K562 (cell line): ENCODE measurements around the gene PLEKHA6. TPM values are rescaled to one million over a fixed set of nuclear protein-coding genes. Genes with fewer than 3 reads are reported as not detected.

Experiments used
- FOXK1 ChIP-seq: sonication (generic); formaldehyde crosslinking; IDR thresholded peaks from 2 replicates; pipeline ENCODE4 v1.8.0; 2022; ENCODE audit warnings: missing genetic modification reagents, mild to moderate bottlenecking, borderline replicate concordance
- FOXM1 ChIP-seq, 2 experiments: fragments of 450-650 bp in 1 of 2; sonication (generic) in 1 of 2; formaldehyde crosslinking in 1 of 2; IDR thresholded peaks; 2 replicates each; pipeline versions ENCODE4 v1.6.1 to v1.9.0; 2017 to 2022; ENCODE audit warnings: low read depth in 2 of 2, mild to moderate bottlenecking in 2 of 2, missing genetic modification reagents in 1 of 2, moderate library complexity in 1 of 2
- FOXP1 ChIP-seq: sonication (generic); formaldehyde crosslinking; IDR thresholded peaks from 2 replicates; pipeline ENCODE4 v1.8.0; 2022; ENCODE audit warnings: mild to moderate bottlenecking, missing genetic modification reagents
- KLF1 ChIP-seq: fragments of 450-650 bp; IDR thresholded peaks from 2 replicates; pipeline ENCODE4 v1.6.1; 2016; ENCODE audit warnings: missing genetic modification characterization, missing compliant biosample characterization
- NRF1 ChIP-seq, 2 experiments: fragments of 450-650 bp; IDR thresholded peaks in 1 of 2; conservative IDR thresholded peaks in 1 of 2; 2 replicates each; pipeline ENCODE4 v1.6.1; 2014; ENCODE audit warnings: mild to moderate bottlenecking in 2 of 2
- SRSF7 ChIP-seq: fragments of 200-400 bp; formaldehyde crosslinking; optimal IDR thresholded peaks from 2 replicates; pipeline ENCODE3; 2017; ENCODE audit warnings: mild to moderate bottlenecking, low read depth, low read length
- STAT5A ChIP-seq: IDR thresholded peaks from 2 replicates; pipeline ENCODE4 v1.6.1; 2012; ENCODE audit warnings: low read length, inconsistent platforms, borderline replicate concordance
- STAT5B ChIP-seq: fragments of 250-450 bp; sonication (Bioruptor Pico); IDR thresholded peaks from 2 replicates; pipeline ENCODE4 v1.8.0; 2021; ENCODE audit warnings: mild to moderate bottlenecking, inconsistent platforms
- TEAD1 ChIP-seq, 2 experiments: fragments of 450-650 bp in 1 of 2; sonication (generic) in 1 of 2; formaldehyde crosslinking; IDR thresholded peaks; 2 replicates each; pipeline versions ENCODE4 v1.4.0 to v1.8.0; 2020 to 2022; ENCODE audit warnings: mild to moderate bottlenecking in 2 of 2, missing genetic modification reagents in 1 of 2
- ZBTB17 ChIP-seq: fragments of 450-650 bp; formaldehyde crosslinking; IDR thresholded peaks from 2 replicates; pipeline ENCODE4 v1.4.0; 2020; ENCODE audit warnings: mild to moderate bottlenecking
- ZKSCAN8 ChIP-seq: fragments of 200-800 bp; sonication (Bioruptor generic); IDR thresholded peaks from 2 replicates; pipeline ENCODE4 v1.6.1; 2016; ENCODE audit warnings: missing genetic modification characterization, missing compliant biosample characterization
- ZNF175 ChIP-seq: fragments of 200-800 bp; sonication (Bioruptor generic); IDR thresholded peaks from 2 replicates; pipeline ENCODE4 v1.6.1; 2016; ENCODE audit warnings: low read depth, mild to moderate bottlenecking, missing genetic modification characterization, missing compliant biosample characterization
- polyA plus RNA-seq, 8 experiments: library from polyadenylated mRNA; depleted of rRNA in 4 of 8; stranded (reverse) in 5 of 8; unstranded in 3 of 8; fragments of >200 nt; fragmentation: Nextera tagmentation in 2 of 8; fragmentation: Illumina TruSeq in 1 of 8; extraction: Ambion mirVana in 2 of 8; extraction: Trizol in 1 of 8; gene quantifications; 2 replicates each; pipeline versions ENCODE4 v1.2.1 to v1.2.3, GENCODE V29; 2011 to 2014; ENCODE audit warnings: inconsistent platforms in 1 of 8, missing spikeins in 1 of 8
- total RNA-seq, 7 experiments: library from RNA; depleted of rRNA in 6 of 7; stranded (reverse); fragments of >200 nt in 6 of 7; fragmentation: Illumina TruSeq in 2 of 7; extraction: Trizol in 2 of 7; gene quantifications; 2 replicates each; pipeline versions ENCODE4 v1.2.1 to v1.2.3, GENCODE V29; 2011 to 2021; ENCODE audit warnings: low replicate concordance in 1 of 7
- TF ChIP-seq, protein P1 (sequence below): sonication (generic); formaldehyde crosslinking; IDR thresholded peaks from 2 replicates; pipeline ENCODE4 v1.8.1; 2023; ENCODE audit warnings: mild to moderate bottlenecking, missing genetic modification reagents, moderate library complexity
- TF ChIP-seq, protein P2 (sequence below): fragments of 250-450 bp; sonication (Bioruptor Pico); IDR thresholded peaks from 2 replicates; pipeline ENCODE4 v1.8.0; 2021; ENCODE audit warnings: mild to moderate bottlenecking, moderate library complexity
- TF ChIP-seq, protein P3 (sequence below): fragments of 200-800 bp; sonication (Bioruptor generic); IDR thresholded peaks from 2 replicates; pipeline ENCODE4 v1.6.1; 2017; ENCODE audit warnings: missing genetic modification characterization, missing compliant biosample characterization
- TF ChIP-seq, protein P4 (sequence below): sonication (generic); formaldehyde crosslinking; IDR thresholded peaks from 2 replicates; pipeline ENCODE4 v1.9.0; 2022; ENCODE audit warnings: mild to moderate bottlenecking, missing genetic modification reagents
- TF ChIP-seq, protein P5 (sequence below): sonication (generic); formaldehyde crosslinking; IDR thresholded peaks from 2 replicates; pipeline ENCODE4 v1.8.1; 2023; ENCODE audit warnings: mild to moderate bottlenecking, missing genetic modification reagents

PLEKHA6 gene
- total and polyA plus RNA-seq, 9 of the 15 experiments (the other 6 are each of a cell fraction or from before 2014, with no cell fraction given) = under 0.01 to 0.33 (median 0.01) TPM; not detected in 4

DNA sequence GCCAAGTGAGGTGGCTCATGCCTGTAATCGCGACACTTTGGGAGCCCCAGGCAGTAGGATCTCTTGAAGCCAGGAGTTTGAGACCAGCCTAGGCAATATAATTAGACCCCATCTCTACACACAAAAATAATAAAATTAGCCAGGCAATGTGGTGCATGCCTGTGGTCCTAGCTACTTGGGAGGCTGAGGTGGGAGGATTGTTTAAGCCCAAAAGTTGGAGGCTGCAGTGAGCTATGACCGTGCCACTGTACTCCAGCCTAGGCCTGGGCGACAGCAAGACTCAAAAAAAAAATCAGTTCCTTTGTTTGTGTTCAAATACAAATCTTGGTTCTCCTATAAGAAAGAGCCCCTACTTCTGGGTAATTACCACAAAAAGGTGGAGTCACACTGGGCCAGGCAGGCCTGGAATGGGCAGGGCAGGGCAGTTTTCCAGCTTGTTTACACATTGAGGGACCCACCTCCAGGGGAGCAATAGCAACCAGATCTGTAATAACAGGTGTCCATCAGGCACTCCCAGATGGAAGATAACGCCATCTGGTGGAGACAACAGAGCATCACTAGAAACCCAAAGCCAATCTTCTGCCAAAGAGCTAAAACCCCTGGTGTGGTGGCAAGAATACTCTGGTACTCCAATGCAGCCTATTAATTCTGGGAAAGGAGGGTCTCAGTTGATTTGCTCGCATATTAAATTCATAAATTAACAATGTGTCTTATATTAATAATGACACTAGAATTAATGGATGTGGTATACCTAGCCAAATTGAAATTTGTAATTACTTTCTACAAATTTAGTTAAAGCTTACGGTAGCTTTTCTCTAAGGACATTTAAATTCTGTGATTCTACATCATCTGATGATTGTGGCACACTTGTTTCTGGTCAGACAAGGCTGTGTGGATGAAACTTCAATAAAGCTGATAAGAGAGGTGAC lies 38.7 kb upstream of the PLEKHA6 start (continued):
- TF ChIP-seq, protein P1, sequence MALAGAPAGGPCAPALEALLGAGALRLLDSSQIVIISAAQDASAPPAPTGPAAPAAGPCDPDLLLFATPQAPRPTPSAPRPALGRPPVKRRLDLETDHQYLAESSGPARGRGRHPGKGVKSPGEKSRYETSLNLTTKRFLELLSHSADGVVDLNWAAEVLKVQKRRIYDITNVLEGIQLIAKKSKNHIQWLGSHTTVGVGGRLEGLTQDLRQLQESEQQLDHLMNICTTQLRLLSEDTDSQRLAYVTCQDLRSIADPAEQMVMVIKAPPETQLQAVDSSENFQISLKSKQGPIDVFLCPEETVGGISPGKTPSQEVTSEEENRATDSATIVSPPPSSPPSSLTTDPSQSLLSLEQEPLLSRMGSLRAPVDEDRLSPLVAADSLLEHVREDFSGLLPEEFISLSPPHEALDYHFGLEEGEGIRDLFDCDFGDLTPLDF (CRISPR knock-in tag) = 0 out of 2 replicates have a peak, but pooled peaks have one; percentile 49
- TF ChIP-seq ZKSCAN8 (CRISPR knock-in tag) = no peak
- TF ChIP-seq SRSF7 = no peak
- TF ChIP-seq, protein P2, sequence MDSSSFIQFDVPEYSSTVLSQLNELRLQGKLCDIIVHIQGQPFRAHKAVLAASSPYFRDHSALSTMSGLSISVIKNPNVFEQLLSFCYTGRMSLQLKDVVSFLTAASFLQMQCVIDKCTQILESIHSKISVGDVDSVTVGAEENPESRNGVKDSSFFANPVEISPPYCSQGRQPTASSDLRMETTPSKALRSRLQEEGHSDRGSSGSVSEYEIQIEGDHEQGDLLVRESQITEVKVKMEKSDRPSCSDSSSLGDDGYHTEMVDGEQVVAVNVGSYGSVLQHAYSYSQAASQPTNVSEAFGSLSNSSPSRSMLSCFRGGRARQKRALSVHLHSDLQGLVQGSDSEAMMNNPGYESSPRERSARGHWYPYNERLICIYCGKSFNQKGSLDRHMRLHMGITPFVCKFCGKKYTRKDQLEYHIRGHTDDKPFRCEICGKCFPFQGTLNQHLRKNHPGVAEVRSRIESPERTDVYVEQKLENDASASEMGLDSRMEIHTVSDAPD (CRISPR knock-in tag) = no peak
- TF ChIP-seq KLF1 (tag) = 0 out of 2 replicates have a peak, but pooled peaks have one; percentile 17
- peak; percentile 42 for TF ChIP-seq STAT5A
- 0 out of 2 replicates have a peak, but pooled peaks have one; percentile 37 for TF ChIP-seq ZNF175 (CRISPR knock-in tag)
- 0 out of 2 replicates have a peak, but pooled peaks have one; percentile 42 for TF ChIP-seq ZBTB17 (CRISPR knock-in tag)
- TF ChIP-seq FOXK1 (CRISPR knock-in tag) = peak; percentile 82; the same call in 1 of the 2 replicates
- TF ChIP-seq STAT5B (CRISPR knock-in tag) = no peak
- TF ChIP-seq NRF1 (conservative IDR thresholded peaks at IDR 0.05 in 1 of 2, IDR thresholded peaks at IDR 0.05 in 1 of 2) = peak in 1 of 2 experiments; percentile 22; a peak in 1 of 4 replicates
- TF ChIP-seq, protein P3, sequence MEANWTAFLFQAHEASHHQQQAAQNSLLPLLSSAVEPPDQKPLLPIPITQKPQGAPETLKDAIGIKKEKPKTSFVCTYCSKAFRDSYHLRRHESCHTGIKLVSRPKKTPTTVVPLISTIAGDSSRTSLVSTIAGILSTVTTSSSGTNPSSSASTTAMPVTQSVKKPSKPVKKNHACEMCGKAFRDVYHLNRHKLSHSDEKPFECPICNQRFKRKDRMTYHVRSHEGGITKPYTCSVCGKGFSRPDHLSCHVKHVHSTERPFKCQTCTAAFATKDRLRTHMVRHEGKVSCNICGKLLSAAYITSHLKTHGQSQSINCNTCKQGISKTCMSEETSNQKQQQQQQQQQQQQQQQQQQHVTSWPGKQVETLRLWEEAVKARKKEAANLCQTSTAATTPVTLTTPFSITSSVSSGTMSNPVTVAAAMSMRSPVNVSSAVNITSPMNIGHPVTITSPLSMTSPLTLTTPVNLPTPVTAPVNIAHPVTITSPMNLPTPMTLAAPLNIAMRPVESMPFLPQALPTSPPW (CRISPR knock-in tag) = 0 out of 2 replicates have a peak, but pooled peaks have one; percentile 11
- TF ChIP-seq, protein P4, sequence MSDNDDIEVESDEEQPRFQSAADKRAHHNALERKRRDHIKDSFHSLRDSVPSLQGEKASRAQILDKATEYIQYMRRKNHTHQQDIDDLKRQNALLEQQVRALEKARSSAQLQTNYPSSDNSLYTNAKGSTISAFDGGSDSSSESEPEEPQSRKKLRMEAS = peak; percentile 27; the same call in 1 of the 2 replicates
- TF ChIP-seq, protein P5, sequence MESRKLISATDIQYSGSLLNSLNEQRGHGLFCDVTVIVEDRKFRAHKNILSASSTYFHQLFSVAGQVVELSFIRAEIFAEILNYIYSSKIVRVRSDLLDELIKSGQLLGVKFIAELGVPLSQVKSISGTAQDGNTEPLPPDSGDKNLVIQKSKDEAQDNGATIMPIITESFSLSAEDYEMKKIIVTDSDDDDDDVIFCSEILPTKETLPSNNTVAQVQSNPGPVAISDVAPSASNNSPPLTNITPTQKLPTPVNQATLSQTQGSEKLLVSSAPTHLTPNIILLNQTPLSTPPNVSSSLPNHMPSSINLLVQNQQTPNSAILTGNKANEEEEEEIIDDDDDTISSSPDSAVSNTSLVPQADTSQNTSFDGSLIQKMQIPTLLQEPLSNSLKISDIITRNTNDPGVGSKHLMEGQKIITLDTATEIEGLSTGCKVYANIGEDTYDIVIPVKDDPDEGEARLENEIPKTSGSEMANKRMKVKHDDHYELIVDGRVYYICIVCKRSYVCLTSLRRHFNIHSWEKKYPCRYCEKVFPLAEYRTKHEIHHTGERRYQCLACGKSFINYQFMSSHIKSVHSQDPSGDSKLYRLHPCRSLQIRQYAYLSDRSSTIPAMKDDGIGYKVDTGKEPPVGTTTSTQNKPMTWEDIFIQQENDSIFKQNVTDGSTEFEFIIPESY (CRISPR knock-in tag) = 0 out of 2 replicates have a peak, but pooled peaks have one; percentile 16
- 0 out of 2 replicates have a peak, but pooled peaks have one; percentile 30 for TF ChIP-seq FOXM1 (IDR thresholded peaks at IDR 0.05; ENCODE audit: low read depth)
- no peak for TF ChIP-seq FOXM1 (CRISPR knock-in tag; IDR thresholded peaks at IDR 0.05; ENCODE audit: low read depth)
- TF ChIP-seq TEAD1 (CRISPR knock-in tag; IDR thresholded peaks at IDR 0.05) = peak in 1 of 2 experiments; percentile 48; a peak in 1 of 4 replicates
- peak; percentile 84; the same call in 1 of the 2 replicates for TF ChIP-seq FOXP1 (CRISPR knock-in tag)
